HG03558 (cell line): ENCODE results near the gene SUGP2.
"Not testable (repeated sequence)": the region's sequence is repeated elsewhere in the genome, so short reads cannot be mapped to it uniquely, and the experiment has no call there.

ENCODE experiments used
- ATAC-seq: cut with Tn5 transposase; IDR thresholded peaks from one replicate; pipeline ENCODE4 v1.9.1; 2021; ENCODE audit warnings: moderate number of reproducible peaks; ENCODE audit not compliant: unreplicated experiment; ENCODE audit errors: extremely low read depth

The SUGP2 gene

GRCh38 chr19:18961767-18962620 lies 71.3 kb downstream of the SUGP2 start:
- ATAC-seq, result no peak

GRCh38 chr19:18960370-18960769 lies 72.9 kb downstream of the SUGP2 start:
- no peak for ATAC-seq

- no peak for ATAC-seq
Observed at GRCh38 chr19:18955042-18955441, 78.3 kb downstream of the SUGP2 start.

GRCh38 chr19:18954094-18954493 lies 79.2 kb downstream of the SUGP2 start:
- ATAC-seq, result no peak

GRCh38 chr19:18952364-18953003 lies 80.8 kb downstream of the SUGP2 start:
- not testable (repeated sequence) for ATAC-seq

- no peak for ATAC-seq
Observed at GRCh38 chr19:18951721-18952281, 81.5 kb downstream of the SUGP2 start.

GRCh38 chr19:18949858-18950257 lies 83.5 kb downstream of the SUGP2 start:
- ATAC-seq, result no peak

GRCh38 chr19:18948976-18949356 lies 84.4 kb downstream of the SUGP2 start:
- ATAC-seq, result no peak

- ATAC-seq, result no peak
Observed at GRCh38 chr19:18948075-18948975, 85.0 kb downstream of the SUGP2 start.

GRCh38 chr19:18946918-18947317 lies 86.4 kb downstream of the SUGP2 start:
- ATAC-seq, result no peak

- ATAC-seq, result no peak
Observed at GRCh38 chr19:18946335-18946734, 87.0 kb downstream of the SUGP2 start.

- ATAC-seq, result no peak
Observed at GRCh38 chr19:18945297-18945696, 88.0 kb downstream of the SUGP2 start.

- no peak for ATAC-seq
Observed at GRCh38 chr19:18943465-18943864, 89.9 kb downstream of the SUGP2 start.

GRCh38 chr19:18942692-18943091 lies 90.6 kb downstream of the SUGP2 start:
- no peak for ATAC-seq

- ATAC-seq, result no peak
Observed at GRCh38 chr19:18941628-18942354, 91.5 kb downstream of the SUGP2 start.
